PC-9 (cell line): Measurements from ENCODE around the gene AFAP1.

ENCODE experiments used
- CTCF ChIP-seq: fragments of 200-600 bp; sonication (generic); conservative IDR thresholded peaks from 2 replicates; pipeline ENCODE4 v1.6.1; 2017; ENCODE audit warnings: mixed run types, antibody characterized with exemption, mild to moderate bottlenecking, moderate library complexity
- EZH2 ChIP-seq: fragments of 200-600 bp; sonication (generic); IDR thresholded peaks from 2 replicates; pipeline ENCODE4 v1.8.0; 2017; ENCODE audit warnings: antibody characterized with exemption, low read depth

- TF ChIP-seq CTCF: no peak
- TF ChIP-seq EZH2: no peak
Observed at GRCh38 chr4:7786517-7786916, 153.1 kb downstream of the AFAP1 start.
